GDM1 (cell line): ENCODE measurements around the gene EMC9.

ENCODE experiments used
- DNase-seq: peaks from one replicate; lab custom pipeline; 2025; lab: John Stamatoyannopoulos, UW

The EMC9 gene

DNA sequence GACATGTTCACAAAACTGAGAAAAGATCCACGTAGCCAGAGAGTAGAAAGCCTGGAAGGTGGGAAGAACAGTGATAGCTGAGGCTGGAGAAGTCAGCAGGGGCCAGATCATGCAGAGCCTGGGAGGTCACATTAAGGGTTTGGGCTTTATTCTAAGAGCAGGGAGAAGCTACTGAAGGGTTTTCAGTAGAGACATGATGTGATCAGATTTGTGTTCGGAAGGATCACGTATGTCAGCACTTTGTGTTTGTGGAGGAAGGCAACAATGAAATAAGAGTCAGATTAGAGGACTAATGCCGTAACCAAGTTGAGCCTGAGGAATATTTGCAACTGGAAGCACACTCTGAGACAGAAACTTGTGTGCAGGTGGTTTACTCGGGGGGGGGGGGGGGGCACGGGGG, 51.5 kb downstream of the EMC9 start:
- no peak for DNase-seq
